GM21737 (cell line): ENCODE measurements around the gene LIFR.
"Not testable (repeated sequence)": the region's sequence is repeated elsewhere in the genome, so short reads cannot be mapped to it uniquely, and the experiment has no call there.

Experiments used
- ATAC-seq: cut with Tn5 transposase; IDR thresholded peaks from one replicate; pipeline ENCODE4 v1.9.1; 2021; ENCODE audit warnings: mild to moderate bottlenecking, moderate library complexity; ENCODE audit not compliant: unreplicated experiment

LIFR gene

GRCh38 chr5:38582975-38583319 is 26.5 kb upstream of the LIFR start:
- no peak for ATAC-seq

- no peak for ATAC-seq
Observed at GRCh38 chr5:38582293-38582974, 26.0 kb upstream of the LIFR start.

GRCh38 chr5:38581597-38581996 is 25.2 kb upstream of the LIFR start:
- ATAC-seq = no peak

DNA sequence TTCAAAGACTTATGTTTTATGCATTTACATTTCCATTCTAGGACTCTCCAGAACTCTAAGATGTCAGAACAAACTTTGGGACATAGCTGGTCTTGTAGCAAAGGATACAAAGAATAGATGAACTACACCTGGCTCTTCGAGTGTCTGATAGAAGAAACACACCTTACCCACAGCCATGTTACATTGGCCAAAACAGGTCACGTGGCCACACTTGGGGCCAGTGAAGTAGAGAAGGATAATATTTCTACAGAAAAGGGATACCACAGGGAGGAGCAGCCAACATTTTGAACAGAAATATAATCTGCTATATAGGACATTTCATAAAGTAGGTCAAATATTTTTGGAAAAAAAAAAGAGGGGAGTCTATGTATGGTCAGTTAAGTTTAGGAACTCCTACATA is 22.7 kb upstream of the LIFR start:
- no peak for ATAC-seq

GRCh38 chr5:38576961-38577684 is 20.7 kb upstream of the LIFR start:
- no peak for ATAC-seq

DNA sequence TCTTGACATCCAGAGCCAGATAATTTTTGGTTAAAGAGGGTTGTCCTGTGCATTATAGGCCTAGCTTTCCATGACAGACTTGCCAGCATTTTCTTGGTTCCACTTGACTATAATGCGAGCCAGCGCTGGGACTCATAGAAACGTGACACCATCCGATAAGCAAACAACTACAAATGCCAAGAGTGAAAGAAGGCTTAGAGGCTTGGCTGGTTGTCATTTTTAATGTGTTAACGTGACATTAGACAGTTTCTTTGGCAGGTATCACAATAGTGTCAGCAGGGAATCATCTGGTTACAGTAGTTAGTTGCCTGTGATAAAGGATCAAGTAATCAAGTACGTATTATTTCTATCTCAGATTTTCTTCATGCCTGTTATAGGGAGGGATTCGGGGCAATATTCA is 20.0 kb upstream of the LIFR start:
- ATAC-seq = no peak

GRCh38 chr5:38575476-38575875 is 19.0 kb upstream of the LIFR start:
- no peak for ATAC-seq

- no peak for ATAC-seq
Observed at GRCh38 chr5:38574009-38574408, 17.6 kb upstream of the LIFR start.

- ATAC-seq = no peak
Observed at GRCh38 chr5:38573521-38573920, 17.1 kb upstream of the LIFR start.

GRCh38 chr5:38569180-38569579 is 12.7 kb upstream of the LIFR start:
- ATAC-seq = no peak

DNA sequence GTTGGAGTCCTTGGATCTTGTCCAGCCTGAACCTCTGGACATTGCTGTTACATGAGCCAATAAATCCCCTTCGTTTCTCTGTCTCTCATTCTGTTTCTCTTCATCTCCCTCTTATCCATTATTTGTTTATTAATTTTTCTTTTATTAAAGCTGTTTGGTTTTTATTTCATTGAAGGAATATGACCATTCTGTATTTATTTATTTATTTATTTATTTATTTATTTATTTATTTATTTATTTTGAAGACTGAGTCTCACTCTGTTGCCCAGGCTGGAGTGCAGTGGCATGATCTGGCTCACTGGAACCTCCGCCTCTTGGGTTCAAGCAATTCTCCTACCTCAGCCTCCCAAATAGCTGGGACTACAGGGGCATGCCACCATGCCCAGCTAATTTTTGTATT is 10.9 kb upstream of the LIFR start:
- not testable (repeated sequence) for ATAC-seq

DNA sequence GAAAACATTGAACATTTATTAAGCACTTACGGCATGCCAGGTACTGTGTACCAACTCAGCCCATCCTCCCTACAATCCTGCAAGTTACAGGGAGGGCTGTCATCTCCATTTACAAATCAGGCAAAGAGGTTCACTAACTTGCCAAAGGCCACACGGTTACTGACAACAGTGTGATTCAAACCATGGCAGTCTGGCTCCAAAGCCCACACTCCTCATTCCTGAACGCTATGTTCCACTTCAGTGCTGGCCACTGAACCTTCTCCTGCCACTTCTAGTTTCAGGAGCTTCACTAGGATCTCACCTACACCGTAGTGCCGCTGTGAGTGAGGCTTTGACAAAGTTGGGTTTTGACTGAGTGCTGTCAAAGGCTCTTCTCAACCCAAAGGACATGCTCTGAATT is 7.2 kb upstream of the LIFR start:
- ATAC-seq = no peak

DNA sequence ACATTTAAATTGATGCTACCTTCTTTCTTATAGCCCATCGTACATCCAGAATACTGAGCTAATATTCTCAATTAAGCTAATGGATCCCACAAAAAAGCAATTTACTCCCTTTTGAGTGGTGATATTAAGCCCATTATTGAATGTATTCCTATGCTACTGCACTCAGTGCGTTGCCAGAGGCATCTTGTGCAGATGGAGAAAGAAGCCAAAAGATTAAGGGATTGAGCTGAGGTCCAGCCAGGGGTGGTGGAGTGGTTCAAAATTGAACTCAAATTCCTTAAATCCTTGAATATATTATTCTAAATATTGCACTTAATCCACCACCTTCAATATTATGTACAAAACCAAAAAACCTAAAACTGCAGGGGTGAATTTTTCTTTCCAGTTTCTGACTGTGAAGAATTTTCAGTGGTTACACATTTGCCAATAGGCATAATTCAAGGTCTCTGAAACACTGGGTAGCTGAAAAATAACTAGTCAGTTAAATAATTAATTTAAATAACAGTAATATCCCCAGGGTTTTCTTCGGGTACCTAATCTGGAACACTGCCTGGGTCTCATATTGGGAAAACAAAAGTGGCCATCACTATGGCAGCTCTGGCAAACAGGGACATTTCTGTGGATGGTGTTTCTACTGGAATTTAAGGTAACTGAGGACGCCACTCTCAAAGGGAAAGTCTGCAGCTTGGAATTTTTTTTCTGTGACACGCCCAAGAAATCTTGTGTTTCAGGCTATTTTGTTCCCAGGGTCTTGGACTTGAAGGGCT is 6.2 kb upstream of the LIFR start:
- no peak for ATAC-seq

DNA sequence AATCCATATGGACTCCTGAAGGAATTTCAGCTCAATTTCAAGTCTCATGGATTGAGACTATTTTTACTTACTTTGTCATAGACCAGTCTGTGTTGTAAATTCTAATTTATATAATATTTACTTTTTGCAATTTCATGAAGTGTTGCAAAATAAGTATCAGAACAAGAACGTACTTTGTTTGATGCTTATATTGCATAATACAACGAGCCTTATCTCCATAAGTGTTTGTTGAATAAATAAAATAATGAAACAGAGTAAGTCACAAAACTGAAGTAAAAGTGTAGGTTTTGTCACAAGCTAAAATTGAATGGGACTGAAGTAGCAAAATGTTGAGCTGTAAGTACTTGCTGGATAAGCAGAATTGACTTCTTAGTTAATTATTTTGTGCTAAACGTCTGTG is 3.0 kb upstream of the LIFR start:
- no peak for ATAC-seq

DNA sequence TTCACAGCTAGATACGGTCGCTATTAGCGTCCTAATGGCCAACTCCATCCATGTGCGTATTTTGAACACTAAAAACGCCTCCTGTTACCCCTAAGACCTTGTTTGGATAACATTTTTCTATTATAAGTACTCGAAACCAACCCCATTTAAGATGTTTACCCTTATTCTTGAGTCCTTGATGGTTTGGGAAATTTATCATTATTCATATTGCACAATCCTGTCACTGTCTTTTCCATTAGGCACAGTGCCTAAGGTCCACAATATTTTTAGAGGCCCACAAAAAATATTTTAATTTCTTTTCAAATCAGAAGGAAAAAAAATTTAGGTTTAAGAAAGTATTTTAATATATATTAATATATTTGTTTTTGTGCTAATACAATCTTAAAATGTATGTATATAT is 1.3 kb upstream of the LIFR start:
- no peak for ATAC-seq

- no peak for ATAC-seq
Observed at GRCh38 chr5:38557308-38557710, 863 bp upstream of the LIFR start.

- peak; percentile 30 for ATAC-seq
Observed at GRCh38 chr5:38556088-38556598, 303 bp downstream of the LIFR start.

DNA sequence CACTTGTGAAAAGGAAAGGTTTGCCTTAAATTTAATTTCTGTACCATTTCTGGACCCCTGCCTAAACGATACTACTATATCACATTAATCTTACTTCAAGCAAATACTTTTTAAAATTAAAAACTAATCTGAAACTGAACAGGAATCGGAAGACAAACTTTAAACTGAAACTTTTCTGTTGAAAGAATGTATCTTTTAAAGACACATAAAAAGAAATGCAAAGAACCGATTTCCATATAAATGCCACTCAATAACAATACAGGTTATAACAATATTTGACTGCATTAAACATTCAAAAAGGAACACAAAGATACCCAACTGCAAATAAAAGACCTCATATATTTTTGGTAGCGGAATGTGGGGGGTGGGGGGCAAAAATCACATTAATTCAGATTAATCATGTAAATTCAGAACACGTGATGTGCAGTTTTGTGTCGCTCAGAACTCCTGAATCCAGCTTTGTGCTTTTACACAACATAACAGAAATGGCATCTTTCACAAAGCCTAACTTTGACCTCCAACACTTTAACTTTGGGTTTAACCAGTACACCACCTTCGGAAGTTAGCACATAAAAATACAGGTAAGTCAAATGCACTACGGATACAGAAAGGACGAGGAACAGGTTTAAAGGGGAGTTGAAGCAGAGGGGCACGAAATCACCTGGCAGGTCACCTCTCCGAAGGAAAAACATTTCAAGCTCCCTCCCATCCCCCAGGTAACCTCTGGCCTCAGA is 925 bp downstream of the LIFR start:
- ATAC-seq = no peak

- ATAC-seq = no peak
Observed at GRCh38 chr5:38554861-38555260, 1.6 kb downstream of the LIFR start.

DNA sequence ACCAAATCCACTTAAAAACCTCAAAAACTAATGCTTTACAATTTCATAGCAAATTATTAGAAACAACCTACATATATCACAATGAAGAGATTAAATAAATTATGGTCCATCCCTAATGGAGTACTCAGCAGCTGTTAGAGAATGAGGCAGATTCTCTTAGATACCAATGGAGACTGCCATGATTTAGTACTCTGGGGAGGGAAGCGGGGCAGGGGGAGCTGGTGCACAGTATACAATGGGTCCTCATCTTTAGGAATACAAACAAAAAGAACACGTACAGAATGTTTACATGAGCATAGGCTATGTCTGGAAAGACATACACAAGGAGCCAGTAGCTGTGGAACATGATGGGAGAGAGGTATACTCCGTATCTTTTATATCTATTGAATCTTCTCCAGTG is 2.0 kb downstream of the LIFR start:
- ATAC-seq = no peak

- no peak for ATAC-seq
Observed at GRCh38 chr5:38553001-38553521, 3.4 kb downstream of the LIFR start.
